HepG2 (cell line): ENCODE data around the gene NFATC4. TPM values are rescaled to one million over a fixed set of nuclear protein-coding genes. Genes with fewer than 3 reads are reported as not detected.
A peak's percentile ranks its signal among the peaks of the same experiment; 100 is the strongest.

Experiments used
- ADNP ChIP-seq: sonication (generic); formaldehyde crosslinking; IDR thresholded peaks from 2 replicates; pipeline ENCODE4 v1.4.0; 2020; ENCODE audit warnings: missing genetic modification reagents
- BATF2 ChIP-seq: sonication (generic); formaldehyde crosslinking; IDR thresholded peaks from 2 replicates; pipeline ENCODE4 v1.8.0; 2022; ENCODE audit warnings: mild to moderate bottlenecking, missing genetic modification reagents, moderate library complexity
- BCL3 ChIP-seq: sonication (generic); formaldehyde crosslinking; IDR thresholded peaks from 2 replicates; pipeline ENCODE4 v1.5.1; 2020; ENCODE audit warnings: mild to moderate bottlenecking, missing genetic modification reagents, moderate library complexity
- FOSL1 ChIP-seq: sonication (generic); formaldehyde crosslinking; IDR thresholded peaks from 2 replicates; pipeline ENCODE4 v1.9.0; 2021; ENCODE audit warnings: missing genetic modification reagents, borderline replicate concordance
- FOXA1 ChIP-seq, 2 experiments: fragments of 450-650 bp in 1 of 2; sonication (generic) in 1 of 2; formaldehyde crosslinking in 1 of 2; IDR thresholded peaks; 2 replicates each; pipeline versions ENCODE4 v1.4.0 to v1.6.1; 2016 to 2020; ENCODE audit warnings: missing genetic modification reagents in 1 of 2
- HMGA1 ChIP-seq: sonication (generic); formaldehyde crosslinking; conservative IDR thresholded peaks from 2 replicates; pipeline ENCODE4 v1.4.0; 2020; ENCODE audit warnings: missing genetic modification reagents
- KAT7 ChIP-seq: IDR thresholded peaks from 2 replicates; pipeline ENCODE4 v1.6.1; 2018; ENCODE audit warnings: borderline replicate concordance, missing compliant biosample characterization
- KMT2B ChIP-seq: IDR thresholded peaks from 2 replicates; pipeline ENCODE4 v1.6.1; 2016; ENCODE audit warnings: missing genetic modification reagents, missing compliant biosample characterization
- RFXAP ChIP-seq: sonication (generic); formaldehyde crosslinking; IDR thresholded peaks from 2 replicates; pipeline ENCODE4 v1.4.0; 2020; ENCODE audit warnings: missing genetic modification reagents, borderline replicate concordance
- SIN3A ChIP-seq: IDR thresholded peaks from 2 replicates; pipeline ENCODE4 v1.6.1; 2011; ENCODE audit warnings: low read depth, mild to moderate bottlenecking, control low read depth, low read length, borderline replicate concordance
- SMAD1 ChIP-seq: sonication (generic); formaldehyde crosslinking; IDR thresholded peaks from 2 replicates; pipeline ENCODE4 v1.4.0; 2020; ENCODE audit warnings: missing genetic modification reagents, low read depth, mild to moderate bottlenecking, borderline replicate concordance
- SNAI1 ChIP-seq: sonication (generic); formaldehyde crosslinking; IDR thresholded peaks from 2 replicates; pipeline ENCODE4 v1.5.0; 2020; ENCODE audit warnings: mild to moderate bottlenecking, missing genetic modification reagents, borderline replicate concordance
- U2AF2 ChIP-seq: fragments of 200-400 bp; formaldehyde crosslinking; IDR thresholded peaks from 2 replicates; pipeline ENCODE4 v1.6.1; 2017; ENCODE audit warnings: low read depth, mild to moderate bottlenecking, low read length
- ZBTB1 ChIP-seq: sonication (generic); formaldehyde crosslinking; IDR thresholded peaks from 2 replicates; pipeline ENCODE4 v1.4.0; 2020; ENCODE audit warnings: missing genetic modification reagents, borderline replicate concordance
- ZMAT3 ChIP-seq: sonication (generic); formaldehyde crosslinking; conservative IDR thresholded peaks from 2 replicates; pipeline ENCODE4 v1.7.0; 2021; ENCODE audit warnings: missing genetic modification reagents
- ZNF205 ChIP-seq: IDR thresholded peaks from 2 replicates; pipeline ENCODE4 v1.6.1; 2018; ENCODE audit warnings: missing biosample characterization, missing genetic modification reagents
- ZNF430 ChIP-seq: sonication (generic); formaldehyde crosslinking; IDR thresholded peaks from 2 replicates; pipeline ENCODE4 v1.9.0; 2021; ENCODE audit warnings: mild to moderate bottlenecking, missing genetic modification reagents
- ZNF558 ChIP-seq: sonication (generic); formaldehyde crosslinking; IDR thresholded peaks from 2 replicates; pipeline ENCODE4 v1.9.0; 2022; ENCODE audit warnings: mild to moderate bottlenecking, missing genetic modification reagents, borderline replicate concordance
- ZNF567 ChIP-seq: sonication (generic); formaldehyde crosslinking; IDR thresholded peaks from 2 replicates; pipeline ENCODE4 v1.8.1; 2023; ENCODE audit warnings: mild to moderate bottlenecking, missing genetic modification reagents, borderline replicate concordance
- ZNF660 ChIP-seq: sonication (generic); formaldehyde crosslinking; IDR thresholded peaks from 2 replicates; pipeline ENCODE4 v1.5.1; 2020; ENCODE audit warnings: mild to moderate bottlenecking, low read depth, missing genetic modification reagents, borderline replicate concordance
- ZNF670 ChIP-seq: sonication (generic); formaldehyde crosslinking; IDR thresholded peaks from 2 replicates; pipeline ENCODE4 v1.8.0; 2022; ENCODE audit warnings: mild to moderate bottlenecking, missing genetic modification reagents, borderline replicate concordance
- ZNF737 ChIP-seq: sonication (generic); formaldehyde crosslinking; IDR thresholded peaks from 2 replicates; pipeline ENCODE4 v1.5.0; 2020; ENCODE audit warnings: missing genetic modification reagents, mild to moderate bottlenecking, borderline replicate concordance
- ZNF746 ChIP-seq: sonication (generic); formaldehyde crosslinking; IDR thresholded peaks from 2 replicates; pipeline ENCODE4 v1.8.0; 2022; ENCODE audit warnings: mild to moderate bottlenecking, missing genetic modification reagents
- polyA plus RNA-seq, 8 experiments: library from polyadenylated mRNA; depleted of rRNA in 3 of 8; stranded (reverse) in 7 of 8; unstranded in 1 of 8; fragments of >200 nt; fragmentation: Illumina TruSeq in 4 of 8; extraction: Trizol in 4 of 8; gene quantifications; 2 replicates each; pipeline versions ENCODE4 v1.2.1 to v1.2.3, GENCODE V29; 2011 to 2016; ENCODE audit warnings: low read depth in 4 of 8, missing spikeins in 1 of 8, mixed read lengths in 1 of 8; ENCODE audit not compliant: insufficient read depth in 1 of 8
- total RNA-seq, 5 experiments: library from RNA; depleted of rRNA; stranded (reverse); fragments of >200 nt; fragmentation: Illumina TruSeq; extraction: Trizol; gene quantifications; 2 replicates each; pipeline ENCODE4 v1.2.3, GENCODE V29; 2016; ENCODE audit warnings: low read depth in 1 of 5
- TF ChIP-seq, protein P1 (sequence below): IDR thresholded peaks from 2 replicates; pipeline ENCODE4 v1.6.1; 2018; ENCODE audit warnings: missing genetic modification reagents
- TF ChIP-seq, protein P2 (sequence below): sonication (generic); formaldehyde crosslinking; conservative IDR thresholded peaks from 2 replicates; pipeline ENCODE4 v1.4.0; 2020; ENCODE audit warnings: missing genetic modification reagents

NFATC4 gene
- total and polyA plus RNA-seq, 2 of the 13 experiments (the other 11 are each of a cell fraction or from before 2014, with no cell fraction given): 0.04 to 0.15 TPM

GRCh38 chr14:24332268-24332993 is 35.6 kb upstream of the NFATC4 start (continued):
- TF ChIP-seq, protein P1, sequence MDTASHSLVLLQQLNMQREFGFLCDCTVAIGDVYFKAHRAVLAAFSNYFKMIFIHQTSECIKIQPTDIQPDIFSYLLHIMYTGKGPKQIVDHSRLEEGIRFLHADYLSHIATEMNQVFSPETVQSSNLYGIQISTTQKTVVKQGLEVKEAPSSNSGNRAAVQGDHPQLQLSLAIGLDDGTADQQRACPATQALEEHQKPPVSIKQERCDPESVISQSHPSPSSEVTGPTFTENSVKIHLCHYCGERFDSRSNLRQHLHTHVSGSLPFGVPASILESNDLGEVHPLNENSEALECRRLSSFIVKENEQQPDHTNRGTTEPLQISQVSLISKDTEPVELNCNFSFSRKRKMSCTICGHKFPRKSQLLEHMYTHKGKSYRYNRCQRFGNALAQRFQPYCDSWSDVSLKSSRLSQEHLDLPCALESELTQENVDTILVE (CRISPR knock-in tag): peak; percentile 70
- TF ChIP-seq KMT2B (CRISPR knock-in tag): peak; percentile 81
- TF ChIP-seq KAT7: 0 out of 2 replicates have a peak, but pooled peaks have one; percentile 82
- TF ChIP-seq U2AF2: no peak
- 0 out of 2 replicates have a peak, but pooled peaks have one; percentile 24 for TF ChIP-seq ZNF660 (CRISPR knock-in tag)
- peak; percentile 57; the same call in 1 of the 2 replicates for TF ChIP-seq ZBTB1 (CRISPR knock-in tag)
- 0 out of 2 replicates have a peak, but pooled peaks have one; percentile 58 for TF ChIP-seq ZNF205
- TF ChIP-seq RFXAP (CRISPR knock-in tag): no peak
- peak; percentile 95 for TF ChIP-seq SNAI1 (CRISPR knock-in tag)
- no peak for TF ChIP-seq SIN3A
- peak; percentile 98 for TF ChIP-seq BATF2 (CRISPR knock-in tag)
- no peak for TF ChIP-seq ADNP
- peak; percentile 97 for TF ChIP-seq ZMAT3 (CRISPR knock-in tag)
- peak; percentile 49; the same call in 1 of the 2 replicates for TF ChIP-seq ZNF430 (CRISPR knock-in tag)
- peak; percentile 0 for TF ChIP-seq ZNF567 (CRISPR knock-in tag)
- peak; percentile 95; the same call in 1 of the 2 replicates for TF ChIP-seq SMAD1 (CRISPR knock-in tag)
- TF ChIP-seq ZNF737 (CRISPR knock-in tag): peak; percentile 84
- no peak; the same call in 1 of the 2 replicates for TF ChIP-seq ZNF746 (CRISPR knock-in tag)
- TF ChIP-seq HMGA1 (CRISPR knock-in tag): no peak
- peak; percentile 92; the same call in 1 of the 2 replicates for TF ChIP-seq ZNF558 (CRISPR knock-in tag)
- TF ChIP-seq ZNF670 (CRISPR knock-in tag): peak; percentile 97
- TF ChIP-seq BCL3 (CRISPR knock-in tag): peak; percentile 94
- no peak for TF ChIP-seq FOXA1 (IDR thresholded peaks at IDR 0.05)
- no peak for TF ChIP-seq FOXA1 (CRISPR knock-in tag; IDR thresholded peaks at IDR 0.05)
- no peak for TF ChIP-seq FOSL1
- TF ChIP-seq, protein P2, sequence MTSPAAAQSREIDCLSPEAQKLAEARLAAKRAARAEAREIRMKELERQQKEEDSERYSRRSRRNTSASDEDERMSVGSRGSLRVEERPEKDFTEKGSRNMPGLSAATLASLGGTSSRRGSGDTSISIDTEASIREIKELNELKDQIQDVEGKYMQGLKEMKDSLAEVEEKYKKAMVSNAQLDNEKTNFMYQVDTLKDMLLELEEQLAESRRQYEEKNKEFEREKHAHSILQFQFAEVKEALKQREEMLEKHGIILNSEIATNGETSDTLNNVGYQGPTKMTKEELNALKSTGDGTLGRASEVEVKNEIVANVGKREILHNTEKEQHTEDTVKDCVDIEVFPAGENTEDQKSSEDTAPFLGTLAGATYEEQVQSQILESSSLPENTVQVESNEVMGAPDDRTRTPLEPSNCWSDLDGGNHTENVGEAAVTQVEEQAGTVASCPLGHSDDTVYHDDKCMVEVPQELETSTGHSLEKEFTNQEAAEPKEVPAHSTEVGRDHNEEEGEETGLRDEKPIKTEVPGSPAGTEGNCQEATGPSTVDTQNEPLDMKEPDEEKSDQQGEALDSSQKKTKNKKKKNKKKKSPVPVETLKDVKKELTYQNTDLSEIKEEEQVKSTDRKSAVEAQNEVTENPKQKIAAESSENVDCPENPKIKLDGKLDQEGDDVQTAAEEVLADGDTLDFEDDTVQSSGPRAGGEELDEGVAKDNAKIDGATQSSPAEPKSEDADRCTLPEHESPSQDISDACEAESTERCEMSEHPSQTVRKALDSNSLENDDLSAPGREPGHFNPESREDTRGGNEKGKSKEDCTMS (CRISPR knock-in tag): no peak
